Measurements from ENCODE around the gene C16orf87.
"Not testable (repeated sequence)": the region's sequence is repeated elsewhere in the genome, so short reads cannot be mapped to it uniquely, and the experiment has no call there.

DNA sequence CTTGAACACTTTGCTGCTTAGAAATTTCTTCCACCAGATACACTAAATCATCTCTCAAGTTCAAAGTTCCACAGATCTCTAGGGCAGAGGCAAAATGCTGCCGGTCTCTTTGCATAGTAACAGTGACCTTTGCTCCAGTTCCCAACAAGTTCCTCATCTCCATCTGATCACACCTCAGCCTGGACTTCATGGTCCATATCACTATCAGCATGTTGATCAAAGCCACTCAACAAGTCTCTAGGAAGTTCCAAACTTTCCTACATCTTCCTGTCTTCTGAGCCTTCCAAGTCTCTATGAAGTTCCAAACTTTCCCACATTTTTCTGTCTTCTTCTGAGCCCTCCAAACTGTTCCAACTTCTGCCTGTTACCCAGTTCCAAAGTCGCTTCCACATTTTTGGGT, 37.9 kb upstream of the C16orf87 start:
- TF ChIP-seq, protein P1, sequence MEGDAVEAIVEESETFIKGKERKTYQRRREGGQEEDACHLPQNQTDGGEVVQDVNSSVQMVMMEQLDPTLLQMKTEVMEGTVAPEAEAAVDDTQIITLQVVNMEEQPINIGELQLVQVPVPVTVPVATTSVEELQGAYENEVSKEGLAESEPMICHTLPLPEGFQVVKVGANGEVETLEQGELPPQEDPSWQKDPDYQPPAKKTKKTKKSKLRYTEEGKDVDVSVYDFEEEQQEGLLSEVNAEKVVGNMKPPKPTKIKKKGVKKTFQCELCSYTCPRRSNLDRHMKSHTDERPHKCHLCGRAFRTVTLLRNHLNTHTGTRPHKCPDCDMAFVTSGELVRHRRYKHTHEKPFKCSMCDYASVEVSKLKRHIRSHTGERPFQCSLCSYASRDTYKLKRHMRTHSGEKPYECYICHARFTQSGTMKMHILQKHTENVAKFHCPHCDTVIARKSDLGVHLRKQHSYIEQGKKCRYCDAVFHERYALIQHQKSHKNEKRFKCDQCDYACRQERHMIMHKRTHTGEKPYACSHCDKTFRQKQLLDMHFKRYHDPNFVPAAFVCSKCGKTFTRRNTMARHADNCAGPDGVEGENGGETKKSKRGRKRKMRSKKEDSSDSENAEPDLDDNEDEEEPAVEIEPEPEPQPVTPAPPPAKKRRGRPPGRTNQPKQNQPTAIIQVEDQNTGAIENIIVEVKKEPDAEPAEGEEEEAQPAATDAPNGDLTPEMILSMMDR (conservative IDR thresholded peaks at IDR 0.05; ENCODE audit: low read depth, low read length): not testable (repeated sequence)
- TF ChIP-seq EZH2 (IDR thresholded peaks at IDR 0.05; ENCODE audit: borderline replicate concordance, low read depth, low read length, poor library complexity, severe bottlenecking): not testable (repeated sequence)

Data from A673 (cell line).